Effector CD4-positive, alpha-beta T cell (primary cell): ENCODE results near the gene SPRED2.
"Not testable (repeated sequence)": the region's sequence is repeated elsewhere in the genome, so short reads cannot be mapped to it uniquely, and the experiment has no call there.

Source experiments
- DNase-seq: peaks from one replicate; pipeline ENCODE4 v3.0.0-alpha.2; 2020

The SPRED2 gene

DNA sequence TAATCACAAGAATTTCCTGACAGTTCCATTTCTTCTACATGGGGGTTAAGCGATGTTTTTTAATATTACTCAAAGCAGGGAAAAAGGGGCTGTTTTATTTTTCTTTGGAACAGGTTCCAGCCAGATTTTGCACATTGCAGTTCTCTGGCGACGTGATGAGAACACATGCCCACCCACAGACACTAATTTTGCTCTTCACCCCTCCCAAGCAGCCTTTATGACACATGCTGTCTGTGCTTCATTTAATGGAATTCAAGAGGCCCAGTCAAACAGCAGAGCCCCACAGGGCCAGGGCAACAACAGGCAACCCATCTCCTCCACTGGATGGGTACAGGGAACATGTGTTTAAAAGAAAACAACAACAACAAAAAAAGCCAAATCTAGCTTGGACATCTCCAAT, 70.8 kb downstream of the SPRED2 start:
- no peak for DNase-seq

DNA sequence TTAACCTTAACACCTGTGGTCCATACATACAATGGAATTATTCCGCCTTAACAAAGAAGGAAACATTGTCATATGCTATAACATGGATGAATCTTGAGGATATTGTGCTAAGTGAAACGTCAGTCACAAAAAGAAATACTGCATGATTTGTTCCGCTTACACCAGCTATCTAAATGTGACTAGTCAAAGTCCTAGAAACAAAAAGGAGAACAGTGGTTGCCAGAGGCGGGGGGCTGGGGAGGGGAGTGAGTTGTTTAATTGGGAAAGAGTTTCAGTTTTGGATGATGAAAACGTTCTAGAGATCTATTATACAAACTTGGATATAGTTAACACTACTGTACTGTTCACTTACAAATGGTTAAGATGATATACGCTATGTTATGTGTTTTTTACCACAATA, 72.0 kb downstream of the SPRED2 start:
- no peak for DNase-seq

DNA sequence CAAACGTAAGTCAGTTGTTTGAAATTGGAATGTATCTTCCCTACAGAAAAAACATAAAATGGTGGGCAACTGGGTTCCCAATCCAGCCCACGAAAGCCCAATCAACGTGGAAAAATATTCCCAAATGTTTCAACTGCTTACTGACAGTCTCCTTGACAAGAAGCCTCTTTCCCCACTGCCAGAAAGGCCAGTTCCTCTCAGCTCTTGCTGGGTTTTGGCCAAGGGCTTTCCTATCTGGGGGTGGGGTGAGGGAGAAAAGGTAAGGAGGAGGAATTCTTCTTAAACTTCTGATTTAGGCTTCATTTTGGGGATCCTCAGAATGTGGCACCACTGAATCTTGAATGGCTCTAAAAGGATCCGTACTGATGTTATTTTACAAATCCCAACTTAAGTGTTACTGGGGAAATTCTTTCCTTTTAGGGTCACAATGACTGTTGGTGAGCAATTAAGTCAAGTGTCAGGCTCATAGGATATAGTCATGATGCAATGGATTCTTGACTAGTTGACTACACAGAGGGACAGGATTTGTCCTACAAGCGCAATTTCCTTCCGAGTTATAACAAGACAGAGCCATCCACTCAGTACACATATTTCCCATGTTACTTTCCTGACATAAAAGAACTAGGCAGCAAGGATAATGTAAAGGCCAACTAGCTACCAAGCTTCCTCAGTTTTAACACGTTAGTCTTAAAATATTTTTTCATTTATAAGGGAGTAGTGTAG, 73.6 kb downstream of the SPRED2 start:
- no peak for DNase-seq

DNA sequence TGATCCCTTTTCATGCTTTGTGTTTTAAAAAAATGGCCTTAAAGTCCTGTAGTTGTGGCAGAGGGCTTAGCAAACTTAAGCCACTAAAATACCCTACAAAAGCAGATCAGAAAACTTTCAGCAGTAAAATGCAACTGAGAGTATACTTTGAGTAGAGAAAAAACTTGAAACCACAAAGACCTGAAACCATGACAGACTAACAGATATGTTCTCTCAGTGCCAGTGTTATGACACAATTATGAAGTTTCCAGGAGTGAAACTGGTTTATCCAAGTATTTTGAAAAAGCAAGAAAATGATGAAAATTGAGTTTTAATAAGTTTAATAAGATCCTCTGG, 74.5 kb downstream of the SPRED2 start:
- no peak for DNase-seq

DNA sequence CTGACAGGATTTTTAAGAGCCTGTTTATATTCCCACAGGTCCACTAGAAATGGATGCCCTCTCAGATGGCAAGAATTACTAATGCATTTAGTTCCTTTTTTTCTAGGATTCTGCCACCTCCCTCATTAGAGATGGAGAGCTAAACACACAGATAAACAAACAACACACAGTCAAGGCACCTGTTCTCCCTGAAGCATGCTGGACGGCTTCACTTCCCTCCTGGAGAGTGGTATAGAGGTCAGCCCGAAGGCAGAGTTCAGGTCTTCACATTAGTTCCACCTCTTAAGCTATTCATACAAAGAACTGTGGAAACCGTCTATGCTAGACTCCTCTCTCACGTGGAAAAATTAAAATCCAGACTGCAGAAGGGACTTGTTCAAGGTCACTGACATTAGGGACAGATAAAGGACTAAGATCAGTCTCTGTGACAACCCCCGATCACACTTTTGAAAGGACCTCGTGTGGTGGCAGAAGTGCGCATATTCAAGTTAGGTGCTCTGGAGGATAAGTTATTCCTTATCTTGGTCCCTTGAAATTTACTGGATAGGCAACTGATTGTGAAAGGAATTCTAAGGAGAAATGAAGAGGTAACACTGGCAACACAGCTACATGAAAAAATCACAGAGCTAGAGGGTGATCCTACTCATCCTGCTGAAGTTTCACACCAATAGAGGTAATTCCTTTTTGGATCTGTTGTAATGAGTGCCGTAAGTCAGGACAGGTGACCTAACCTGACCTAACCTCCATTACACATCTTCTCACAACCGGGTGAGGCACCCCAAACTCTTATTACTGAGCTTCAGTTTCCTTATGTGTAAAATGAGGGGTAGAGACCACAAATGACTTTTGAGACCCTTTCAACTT, 75.1 kb downstream of the SPRED2 start:
- no peak for DNase-seq

DNA sequence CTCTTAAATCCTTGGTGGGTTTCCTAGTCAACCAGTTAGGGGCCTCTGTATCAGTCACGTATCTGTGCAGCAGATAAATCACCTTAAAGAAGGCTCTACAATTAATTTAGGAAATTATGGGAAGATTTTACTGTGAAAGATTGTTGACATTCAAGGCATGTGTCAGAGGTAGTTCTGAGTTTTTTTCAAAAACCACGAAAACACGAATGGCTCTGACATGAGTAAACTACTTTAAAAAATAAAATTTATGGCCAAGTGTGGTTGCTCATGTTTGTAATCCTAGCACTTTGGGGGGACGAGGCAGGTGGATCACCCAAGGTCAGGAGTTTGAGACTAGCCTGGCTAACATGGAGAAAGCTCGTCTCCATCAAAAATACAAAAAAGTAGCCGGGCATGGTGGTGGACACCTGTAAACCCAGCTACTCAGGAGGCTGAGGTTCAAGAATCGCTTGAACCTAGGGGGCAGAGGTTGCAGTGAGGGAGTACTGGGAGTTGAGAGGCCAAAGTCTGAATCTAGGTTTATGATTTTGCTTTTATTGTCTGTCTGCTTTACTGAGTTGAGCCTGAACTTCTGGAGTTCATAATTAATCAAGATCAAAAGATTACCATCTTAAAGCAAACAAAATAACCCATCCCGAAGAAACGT, 77.1 kb downstream of the SPRED2 start:
- DNase-seq = no peak

DNA sequence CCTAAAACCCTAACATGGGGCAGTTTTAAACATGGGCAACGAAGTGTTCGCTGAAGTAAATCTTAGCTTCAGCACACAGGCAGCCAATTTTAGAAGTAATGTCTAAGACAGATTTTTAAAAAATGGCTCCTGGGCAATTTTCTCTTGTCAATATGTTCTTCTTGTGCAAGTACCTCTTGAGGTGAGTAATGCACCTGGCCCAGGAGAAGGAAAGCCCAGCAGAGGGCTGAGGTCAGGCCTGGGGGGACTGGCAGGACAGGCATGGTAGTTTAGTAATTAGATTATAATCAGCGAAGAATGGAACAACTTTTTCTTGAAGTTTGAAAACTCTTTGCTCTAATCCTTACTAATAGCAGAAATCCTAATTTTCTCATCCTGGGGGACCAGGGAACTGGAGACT, 77.6 kb downstream of the SPRED2 start:
- DNase-seq = no peak

DNA sequence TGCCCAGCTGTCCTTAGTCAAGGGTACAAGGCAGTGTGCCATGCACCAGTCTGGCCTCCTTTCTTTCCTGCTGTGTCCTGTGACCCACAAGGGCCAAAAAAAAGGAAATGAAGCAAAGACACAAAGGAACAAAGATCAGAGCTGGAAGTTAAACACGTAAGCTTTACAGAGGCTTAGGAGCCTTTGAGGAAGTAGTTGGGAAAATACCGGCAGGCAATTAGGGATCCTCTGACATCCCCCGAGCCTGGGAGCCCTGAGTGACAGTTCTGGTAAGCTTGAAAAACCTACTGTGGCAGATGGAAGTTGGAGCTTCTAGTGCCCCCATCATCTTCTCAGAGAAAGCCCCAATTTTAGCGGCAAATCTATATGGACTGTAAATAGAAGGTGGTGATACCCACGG, 78.5 kb downstream of the SPRED2 start:
- no peak for DNase-seq

DNA sequence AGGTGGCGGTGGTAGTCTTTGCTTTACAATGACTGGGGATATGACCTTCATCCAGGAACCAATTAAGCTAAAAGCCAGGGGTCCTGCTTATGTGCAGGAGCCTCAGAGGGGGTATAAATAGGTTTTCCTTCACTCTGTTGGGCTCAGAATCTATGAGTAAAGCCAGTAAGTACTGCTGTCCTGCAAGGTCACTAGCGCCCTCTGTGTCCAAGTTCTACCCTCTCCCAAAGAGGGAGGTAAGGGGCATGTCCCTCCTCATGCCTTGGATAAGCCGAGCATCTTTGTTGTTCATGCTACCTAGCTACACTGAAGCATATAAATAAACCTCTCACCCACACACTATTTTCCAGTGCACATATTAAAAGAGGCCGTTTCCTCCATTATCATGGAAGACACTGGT, 79.4 kb downstream of the SPRED2 start:
- no peak for DNase-seq

DNA sequence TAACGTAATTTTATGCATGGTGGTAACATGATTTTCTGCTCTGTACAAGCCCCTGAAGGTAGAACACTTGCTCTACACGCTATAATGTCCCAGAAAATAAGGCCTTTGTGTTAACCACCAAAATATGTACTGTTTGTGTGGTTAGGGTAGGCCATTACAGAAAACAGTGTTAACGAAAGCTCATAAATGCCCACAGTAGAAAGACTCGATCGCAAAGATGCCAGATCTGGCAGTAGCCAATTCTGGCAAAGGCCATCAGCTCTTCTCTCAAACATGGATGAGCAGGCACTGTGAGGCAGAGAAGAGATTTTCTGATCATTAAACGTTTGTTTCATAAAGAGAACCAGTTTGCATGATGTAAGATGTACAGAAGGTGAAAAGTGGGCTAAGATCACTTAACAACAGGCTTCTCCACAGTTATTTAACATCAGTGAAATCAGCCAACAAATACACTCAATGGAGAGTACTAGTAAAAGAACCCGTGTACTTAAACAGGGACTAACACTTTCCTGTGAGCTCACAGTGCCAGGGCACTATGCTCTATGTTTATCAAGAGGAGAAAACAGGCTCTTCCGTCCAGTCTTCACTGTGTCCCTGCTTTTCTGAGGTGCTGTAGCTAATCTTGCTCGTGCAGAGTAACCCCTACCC, 80.3 kb downstream of the SPRED2 start:
- no peak for DNase-seq

DNA sequence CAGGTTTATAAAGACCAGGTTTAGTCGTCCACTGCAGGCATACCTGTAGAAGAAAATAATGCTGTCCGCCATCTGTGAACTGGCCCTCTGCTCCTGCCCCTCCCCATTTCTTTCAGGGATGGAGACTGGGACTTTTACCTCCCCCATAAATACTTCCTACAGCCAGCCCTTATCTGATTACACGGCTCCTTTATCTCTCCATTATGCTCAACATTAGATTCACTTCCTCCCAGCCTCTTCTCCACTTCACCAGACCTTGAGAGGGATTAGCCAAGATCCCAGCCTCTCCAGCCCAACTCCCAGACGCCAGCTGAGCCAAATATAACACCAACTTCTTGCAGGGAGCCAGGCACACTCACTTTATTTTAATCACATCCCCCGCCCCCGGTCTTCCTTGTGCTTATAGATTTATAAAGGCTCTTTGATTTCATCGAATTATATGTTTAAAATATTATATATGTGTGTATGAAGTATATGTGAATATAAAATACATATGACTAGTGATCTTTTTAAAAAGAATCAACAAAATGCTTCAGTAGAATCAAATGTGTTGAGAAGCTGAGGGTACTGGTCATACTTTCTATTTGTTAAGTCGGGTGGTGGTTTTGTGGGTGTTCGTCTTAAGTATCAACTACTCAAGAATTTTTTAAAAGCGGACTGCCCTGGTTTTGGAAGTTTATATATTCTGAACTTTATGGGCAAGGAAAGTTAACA, 81.0 kb downstream of the SPRED2 start:
- no peak for DNase-seq

DNA sequence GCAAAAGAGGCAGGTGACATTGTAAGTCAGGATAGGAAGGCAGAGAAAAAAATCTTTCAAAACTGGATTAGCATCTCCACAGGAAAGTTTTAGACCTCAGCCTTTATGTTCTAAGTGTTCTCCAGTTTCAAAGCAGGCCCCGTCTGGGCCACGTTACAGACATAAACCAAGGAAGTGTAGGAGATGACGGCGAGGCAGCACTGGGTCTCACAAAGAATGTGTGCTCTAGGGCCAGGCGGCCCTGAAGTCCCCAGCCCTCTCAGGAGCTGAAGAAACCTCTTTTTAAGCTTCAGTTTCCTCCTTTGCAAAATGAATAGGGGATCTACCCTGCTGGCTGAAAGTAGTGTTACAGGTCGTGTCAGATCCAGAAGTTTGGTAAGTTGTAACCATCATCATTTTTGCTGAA, 81.7 kb downstream of the SPRED2 start:
- DNase-seq = no peak

DNA sequence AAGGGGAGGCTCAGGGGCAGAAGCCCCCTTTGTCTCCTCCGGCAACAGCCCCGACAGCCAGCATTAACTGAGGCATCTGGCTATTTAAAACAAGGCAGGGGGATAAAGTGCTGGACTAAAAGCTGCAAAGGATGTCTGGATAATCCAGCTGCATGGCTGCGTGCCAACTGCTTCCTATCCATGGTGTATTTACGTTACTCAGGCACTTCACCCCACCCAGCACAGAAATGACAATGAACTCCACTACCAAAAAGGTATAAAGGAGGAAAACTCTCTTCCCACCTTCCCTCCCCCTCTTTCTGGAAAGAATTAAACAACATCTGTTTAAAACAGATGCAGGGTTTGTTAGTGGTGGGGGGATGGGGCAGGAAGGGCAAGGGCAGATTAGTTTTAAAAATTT, 82.5 kb downstream of the SPRED2 start:
- DNase-seq = no peak

DNA sequence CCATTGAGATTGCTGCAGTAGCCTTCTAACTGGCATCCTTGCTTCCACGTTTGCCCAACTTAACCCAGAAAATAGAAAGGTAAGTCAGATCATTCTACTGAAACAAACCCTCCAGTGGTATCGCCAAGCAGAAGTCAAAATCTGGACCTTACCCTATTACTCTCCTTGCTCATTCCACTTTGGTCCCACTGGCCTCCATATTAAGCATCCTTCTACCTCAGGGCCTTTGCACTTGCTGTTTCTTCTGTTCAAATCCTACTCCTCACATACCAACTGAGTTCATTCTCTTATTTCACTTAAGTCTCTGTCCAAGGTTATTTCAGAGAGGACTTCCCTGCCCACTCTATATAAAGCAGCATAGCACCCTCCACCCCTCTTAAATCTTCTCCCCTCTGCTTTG, 84.5 kb downstream of the SPRED2 start:
- DNase-seq = no peak

DNA sequence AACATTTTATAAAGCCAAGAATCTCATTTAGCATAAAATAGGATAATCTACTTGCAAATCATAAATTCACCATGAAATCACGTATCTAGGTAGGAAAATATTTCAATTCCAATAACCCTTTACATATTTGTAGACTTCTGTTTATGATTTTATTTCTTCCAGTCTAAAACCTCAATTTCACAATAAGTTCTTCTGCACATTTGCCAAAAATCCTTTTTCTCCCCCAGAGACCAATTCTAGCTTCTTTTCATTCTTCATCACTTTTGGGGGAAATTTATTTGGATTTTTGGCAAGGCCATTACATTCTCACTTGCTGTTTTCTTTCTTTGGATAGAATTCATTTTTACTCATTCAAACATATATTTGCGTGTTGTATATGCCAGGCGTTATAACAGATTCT, 86.8 kb downstream of the SPRED2 start:
- no peak for DNase-seq

DNA sequence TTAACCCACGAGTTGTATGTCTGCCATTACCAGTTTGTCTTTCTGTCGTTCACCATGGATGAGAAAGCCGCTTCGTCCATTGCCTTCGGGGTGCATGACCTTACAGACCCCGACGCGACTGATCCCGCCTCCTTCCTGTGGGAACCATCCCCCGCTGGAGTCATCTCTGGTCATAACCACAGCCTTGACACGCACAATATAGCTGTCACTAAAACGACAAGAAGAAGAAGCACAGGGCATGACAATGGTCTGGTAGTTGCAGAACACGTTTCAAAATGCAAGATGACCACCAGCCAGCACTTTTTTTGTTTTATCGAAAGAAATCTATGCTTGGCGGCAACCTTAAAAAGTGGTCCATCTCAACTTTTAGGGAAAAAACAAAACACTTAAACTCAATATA, 87.7 kb downstream of the SPRED2 start:
- DNase-seq = no peak

DNA sequence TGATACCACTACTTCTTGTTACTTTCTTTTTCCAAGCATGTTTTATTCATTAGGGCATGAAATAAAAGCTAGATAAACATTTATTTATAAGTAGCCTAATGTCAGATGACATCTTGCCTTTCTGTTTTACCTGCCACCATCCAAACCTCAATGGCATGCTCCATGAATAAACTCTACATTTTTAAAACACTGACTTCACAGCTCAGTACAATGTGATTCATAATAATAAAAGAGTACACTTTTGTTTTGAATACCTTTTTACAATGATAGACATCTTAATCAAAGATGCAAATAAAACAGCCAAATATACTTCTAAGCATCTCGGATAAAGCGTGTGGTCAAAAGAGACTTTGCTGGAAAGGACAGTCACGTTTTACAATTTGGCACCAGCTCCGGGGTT, 88.2 kb downstream of the SPRED2 start:
- DNase-seq = no peak

DNA sequence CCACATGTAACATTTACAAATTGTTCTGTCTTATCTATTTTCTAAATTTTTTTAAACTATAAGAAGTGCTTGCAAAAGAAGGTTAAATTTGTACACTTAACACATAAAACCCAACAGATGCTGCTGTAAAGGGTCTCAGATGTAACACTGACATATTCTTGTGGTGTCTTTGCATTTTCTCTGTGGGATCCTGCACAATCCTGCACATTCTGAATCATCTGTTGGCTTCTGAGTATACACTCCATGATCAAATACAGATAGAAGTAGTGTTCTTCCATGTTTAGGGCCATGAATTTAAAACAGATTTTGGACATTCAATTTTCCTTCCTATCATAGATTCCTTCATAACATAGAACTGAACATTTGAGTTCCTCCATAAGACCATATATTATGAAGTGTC, 89.0 kb downstream of the SPRED2 start:
- no peak for DNase-seq

DNA sequence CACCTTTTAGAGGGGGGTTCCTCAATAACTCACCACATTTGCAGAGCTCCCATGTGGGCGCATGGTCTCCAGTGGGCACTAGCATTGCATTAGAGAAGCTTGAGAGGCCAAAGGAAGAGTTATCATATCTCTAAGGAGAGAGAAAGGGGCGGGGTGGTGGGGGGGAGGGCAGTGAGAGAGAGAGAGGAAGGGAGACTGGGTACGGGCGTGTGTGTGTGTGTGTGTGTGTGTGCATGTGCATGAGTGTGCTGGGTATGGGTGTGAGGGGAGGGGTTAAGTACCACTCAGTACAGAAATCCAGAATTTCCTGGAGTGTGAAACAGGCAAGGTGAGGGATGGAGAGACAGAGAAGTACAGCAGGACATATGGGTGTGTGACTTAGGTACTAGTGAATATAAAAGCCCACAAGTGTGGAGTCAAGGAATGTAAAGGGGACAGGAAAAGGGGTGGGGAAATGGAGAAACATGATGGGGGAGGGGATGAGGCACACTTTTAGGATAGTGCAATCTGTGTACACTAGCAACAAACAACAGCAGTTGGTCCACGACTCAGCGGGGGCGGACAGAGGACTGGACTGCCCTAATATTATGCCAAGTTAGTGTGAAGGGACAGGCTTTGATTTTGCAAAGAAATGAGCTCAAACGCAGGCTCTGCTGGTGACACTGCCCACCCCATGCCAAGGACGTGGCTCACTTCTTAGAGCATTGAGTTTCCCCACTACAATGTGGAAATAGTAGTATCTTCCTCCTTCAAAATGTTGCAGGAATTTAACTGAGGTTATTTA, 91.3 kb downstream of the SPRED2 start:
- no peak for DNase-seq

DNA sequence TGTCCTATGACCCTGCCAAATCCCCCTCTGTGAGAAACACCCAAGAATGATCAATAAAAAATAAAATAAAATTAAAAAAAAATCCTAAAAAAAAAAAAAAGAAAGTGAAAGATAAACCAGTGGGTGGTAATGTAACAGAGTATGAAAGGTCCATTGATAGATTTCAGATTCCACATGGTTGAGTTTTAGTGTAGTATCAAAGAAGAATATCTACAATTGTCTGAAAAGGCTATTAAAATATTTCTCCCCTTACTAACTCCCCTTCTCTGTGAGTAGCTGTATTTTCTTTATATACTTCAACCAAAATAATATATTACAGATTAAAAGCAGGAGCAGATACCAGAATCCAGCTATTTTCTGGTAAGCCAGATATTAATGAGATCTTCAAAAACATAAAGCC, 92.8 kb downstream of the SPRED2 start:
- no peak for DNase-seq

DNA sequence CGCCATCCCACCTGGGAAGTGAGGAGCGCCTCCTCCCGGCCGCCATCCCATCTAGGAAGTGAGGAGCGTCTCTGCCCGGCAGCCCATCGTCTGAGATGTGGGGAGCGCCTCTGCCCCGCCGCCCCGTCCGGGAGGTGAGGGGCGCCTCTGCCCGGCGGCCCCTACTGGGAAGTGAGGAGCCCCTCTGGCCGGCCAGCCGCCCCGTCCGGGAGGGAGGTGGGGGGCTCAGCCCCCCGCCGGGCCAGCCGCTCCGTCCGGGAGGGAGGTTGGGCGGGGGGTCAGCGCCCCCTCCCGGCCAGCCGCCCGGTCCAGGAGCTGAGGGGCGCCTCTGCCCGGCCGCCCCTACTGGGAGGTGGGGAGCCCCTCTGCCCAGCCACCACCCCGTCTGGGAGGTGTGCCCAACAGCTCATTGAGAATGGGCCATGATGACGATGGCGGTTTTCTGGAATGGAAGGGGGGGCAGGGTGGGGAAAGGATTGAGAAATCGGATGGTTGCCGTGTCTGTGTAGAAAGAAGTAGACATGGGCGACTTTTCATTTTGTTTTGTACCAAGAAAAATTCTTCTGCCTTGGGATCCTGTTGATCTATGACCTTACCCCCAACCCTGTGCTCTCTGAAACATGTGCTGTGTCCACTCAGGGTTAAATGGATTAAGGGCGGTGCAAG, 93.4 kb downstream of the SPRED2 start:
- not testable (repeated sequence) for DNase-seq
